Neutrophil (primary cell): ENCODE data around the gene ACTN3.
"Not testable (repeated sequence)": the region's sequence is repeated elsewhere in the genome, so short reads cannot be mapped to it uniquely, and the experiment has no call there.

ENCODE experiments used
- H3K27ac ChIP-seq: fragments of 200-600 bp; sonication (generic); 2 replicates; pipeline ENCODE4 v1.5.1; 2016; ENCODE audit warnings: mild to moderate bottlenecking, moderate library complexity
- H3K27me3 ChIP-seq: fragments of 200-600 bp; sonication (generic); 2 replicates; pipeline ENCODE4 v1.6.0; 2016; ENCODE audit warnings: mild to moderate bottlenecking
- H3K36me3 ChIP-seq: fragments of 200-600 bp; sonication (generic); 2 replicates; pipeline ENCODE4 v1.5.1; 2017
- H3K4me1 ChIP-seq, 2 experiments: fragments of 200-600 bp in 1 of 2; sonication (generic) in 1 of 2; 1 replicate in 1 of 2; 2 replicates in 1 of 2; pipeline versions ENCODE4 v1.5.1 to v1.6.1; 2013 to 2016; ENCODE audit warnings: low read depth in 1 of 2, low read length in 1 of 2, mild to moderate bottlenecking in 1 of 2, moderate library complexity in 1 of 2; ENCODE audit not compliant: control insufficient read depth in 1 of 2, insufficient read depth in 1 of 2
- H3K4me3 ChIP-seq, 2 experiments: fragments of 200-600 bp in 1 of 2; sonication (generic) in 1 of 2; 1 replicate in 1 of 2; 2 replicates in 1 of 2; pipeline ENCODE4 v1.5.1; 2013 to 2016; ENCODE audit warnings: low read depth in 1 of 2, low read length in 1 of 2, mild to moderate bottlenecking in 1 of 2, moderate library complexity in 1 of 2
- H3K9me3 ChIP-seq: fragments of 200-600 bp; sonication (generic); 2 replicates; pipeline ENCODE4 v1.5.1; 2016
- TF ChIP-seq, protein P1 (sequence below): fragments of 200-600 bp; sonication (generic); IDR thresholded peaks from 2 replicates; pipeline ENCODE4 v1.5.1; 2016; ENCODE audit warnings: antibody characterized with exemption

Gene ACTN3

DNA sequence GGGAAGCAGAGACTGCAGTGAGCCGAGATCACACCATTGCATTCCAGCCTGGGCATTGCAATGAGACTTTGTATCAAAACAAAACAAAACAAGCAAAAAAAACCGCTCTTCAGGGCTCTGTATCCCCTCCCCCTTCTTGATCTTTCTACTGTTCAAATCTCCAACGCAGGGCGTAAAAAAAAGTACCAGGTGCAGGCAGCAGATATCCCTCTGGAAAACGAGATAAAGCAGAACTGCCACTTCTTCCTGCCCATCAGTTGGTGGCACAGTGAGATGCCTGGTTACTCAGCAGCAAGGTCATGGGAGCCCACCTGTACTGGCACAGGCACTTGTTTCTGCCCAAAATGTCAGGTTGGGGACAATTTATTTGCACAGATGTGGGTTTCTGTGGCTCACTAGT lies 57.5 kb downstream of the ACTN3 start:
- no peak overlapping the region for H3K27ac ChIP-seq
- H3K4me1 ChIP-seq: peaks cover 0 to 6% of the 10 kb centered on the region in 2 experiments
- no peak overlapping the region for H3K4me3 ChIP-seq
- TF ChIP-seq, protein P1, sequence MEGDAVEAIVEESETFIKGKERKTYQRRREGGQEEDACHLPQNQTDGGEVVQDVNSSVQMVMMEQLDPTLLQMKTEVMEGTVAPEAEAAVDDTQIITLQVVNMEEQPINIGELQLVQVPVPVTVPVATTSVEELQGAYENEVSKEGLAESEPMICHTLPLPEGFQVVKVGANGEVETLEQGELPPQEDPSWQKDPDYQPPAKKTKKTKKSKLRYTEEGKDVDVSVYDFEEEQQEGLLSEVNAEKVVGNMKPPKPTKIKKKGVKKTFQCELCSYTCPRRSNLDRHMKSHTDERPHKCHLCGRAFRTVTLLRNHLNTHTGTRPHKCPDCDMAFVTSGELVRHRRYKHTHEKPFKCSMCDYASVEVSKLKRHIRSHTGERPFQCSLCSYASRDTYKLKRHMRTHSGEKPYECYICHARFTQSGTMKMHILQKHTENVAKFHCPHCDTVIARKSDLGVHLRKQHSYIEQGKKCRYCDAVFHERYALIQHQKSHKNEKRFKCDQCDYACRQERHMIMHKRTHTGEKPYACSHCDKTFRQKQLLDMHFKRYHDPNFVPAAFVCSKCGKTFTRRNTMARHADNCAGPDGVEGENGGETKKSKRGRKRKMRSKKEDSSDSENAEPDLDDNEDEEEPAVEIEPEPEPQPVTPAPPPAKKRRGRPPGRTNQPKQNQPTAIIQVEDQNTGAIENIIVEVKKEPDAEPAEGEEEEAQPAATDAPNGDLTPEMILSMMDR: no peak
- H3K36me3 ChIP-seq: peaks cover 43% of the 10 kb centered on the region
- no peaks in the 10 kb centered on the region for H3K27me3 ChIP-seq
- no peaks in the 10 kb centered on the region for H3K9me3 ChIP-seq

- not testable (repeated sequence) for H3K4me1 ChIP-seq, H3K27me3 ChIP-seq, H3K4me3 ChIP-seq, H3K9me3 ChIP-seq, H3K27ac ChIP-seq
- H3K36me3 ChIP-seq: peaks cover 29% of the 10 kb centered on the region
Observed at GRCh38 chr11:66606608-66607007, 59.9 kb downstream of the ACTN3 start.

DNA sequence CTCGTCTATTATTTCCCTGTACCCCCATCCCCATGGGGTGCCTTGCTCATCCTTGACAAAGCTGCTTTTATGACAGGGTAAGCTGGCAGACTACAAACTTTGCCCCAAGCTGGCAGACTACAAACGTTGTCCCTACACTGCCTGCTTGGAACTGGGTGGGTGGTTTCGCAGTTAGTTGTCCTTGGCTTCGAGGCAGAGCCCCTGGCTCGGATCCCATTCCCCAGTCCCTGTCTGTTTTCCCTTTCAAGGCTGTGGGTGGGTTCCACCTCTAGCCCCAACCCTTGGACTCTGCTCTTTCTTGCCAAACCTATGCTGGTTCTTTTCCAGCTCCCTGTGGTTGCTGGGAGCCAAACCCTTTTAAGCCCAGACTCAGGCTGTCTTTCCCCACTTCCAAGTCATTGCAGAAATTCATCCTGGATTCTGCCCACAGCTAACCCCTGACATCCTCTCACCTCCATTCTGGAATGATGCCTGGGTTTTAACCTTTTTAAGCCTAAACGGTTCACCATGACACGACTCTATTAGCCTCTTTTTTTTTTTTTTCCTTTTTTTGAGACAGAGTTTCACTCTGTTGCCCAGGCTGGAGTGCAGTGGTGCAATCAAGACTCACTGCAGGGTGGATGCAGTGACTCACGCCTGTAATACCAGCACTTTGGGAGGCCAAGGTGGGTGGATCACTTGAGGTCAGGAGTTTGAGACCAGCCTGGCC lies 60.6 kb downstream of the ACTN3 start:
- Histone ChIP-seq H3K36me3 (peaks cover 29% of the 10 kb centered on the region), H3K4me3 (no peak overlapping the region), H3K27me3 (no peaks in the 10 kb centered on the region), H3K9me3 (no peaks in the 10 kb centered on the region), H3K4me1 (no peaks in the 10 kb centered on the region), H3K27ac (no peak overlapping the region)
- TF ChIP-seq, protein P1: no peak

DNA sequence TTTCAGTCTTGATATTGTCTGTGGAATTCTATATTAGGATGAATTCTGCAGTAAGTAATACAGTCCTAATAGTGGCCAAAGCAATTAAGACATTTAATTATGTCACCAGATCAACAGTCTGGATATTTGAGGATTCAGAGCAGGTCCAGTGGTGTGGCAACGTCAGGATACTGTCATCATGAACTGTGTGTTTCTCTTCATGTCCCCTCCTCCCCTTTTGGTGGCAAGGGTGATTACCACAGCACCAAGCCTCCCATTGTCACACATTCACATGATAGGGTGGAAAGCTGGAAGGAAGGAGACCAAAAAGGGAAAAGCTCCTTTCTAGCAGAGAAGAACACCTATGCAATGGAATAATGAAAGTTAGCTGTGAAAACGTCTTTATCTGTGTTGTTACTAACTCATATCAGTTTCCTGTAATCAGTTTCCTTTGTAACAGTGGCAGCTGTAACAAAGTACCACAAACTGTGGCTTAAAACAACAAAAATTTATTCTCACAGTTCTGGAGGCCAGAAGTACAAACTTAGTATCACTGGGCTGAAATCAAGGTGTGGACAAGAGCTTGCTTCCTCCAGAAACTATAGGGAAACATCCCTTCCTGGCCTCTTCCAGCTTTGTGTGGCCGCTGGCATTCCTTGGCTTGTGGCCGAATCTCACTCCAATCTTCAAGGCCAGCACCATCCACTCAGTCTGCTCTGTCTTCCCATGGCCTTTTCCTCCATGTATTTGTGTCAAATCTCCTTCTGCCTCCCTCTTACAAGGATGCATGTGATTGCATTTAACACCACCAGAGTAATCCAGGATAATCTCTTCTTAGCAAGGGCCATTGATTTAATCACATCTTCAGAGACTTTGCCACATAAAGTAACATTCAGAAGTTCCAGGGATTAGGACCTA lies 63.3 kb downstream of the ACTN3 start:
- Histone ChIP-seq H3K4me3 (no peak overlapping the region), H3K27ac (no peak overlapping the region), H3K4me1 (no peaks in the 10 kb centered on the region), H3K27me3 (no peaks in the 10 kb centered on the region), H3K9me3 (no peaks in the 10 kb centered on the region), H3K36me3 (peaks cover 15% of the 10 kb centered on the region)
- TF ChIP-seq, protein P1: no peak

- no peaks in the 10 kb centered on the region for H3K27me3 ChIP-seq
- H3K4me3 ChIP-seq: no peak overlapping the region
- no peak overlapping the region for H3K27ac ChIP-seq
- H3K4me1 ChIP-seq: peaks cover 6 to 12% of the 10 kb centered on the region in 2 experiments
- TF ChIP-seq, protein P1: no peak
- H3K9me3 ChIP-seq: no peaks in the 10 kb centered on the region
- no peaks in the 10 kb centered on the region for H3K36me3 ChIP-seq
Observed at GRCh38 chr11:66612458-66612857, 65.8 kb downstream of the ACTN3 start.
